Osteoblast (primary cell): ENCODE results near the gene PRPH. TPM values are rescaled to one million over a fixed set of nuclear protein-coding genes. Genes with fewer than 3 reads are reported as not detected.

Source experiments
- DNase-seq: peaks from one replicate; pipeline ENCODE4 v3.0.0; 2011; ENCODE audit warnings: low spot score, mixed read lengths; ENCODE audit not compliant: insufficient read length; ENCODE audit errors: missing footprints
- H2AFZ ChIP-seq: 2 replicates; pipeline ENCODE4 v1.6.0; 2011; ENCODE audit warnings: mild to moderate bottlenecking, low read length
- H3K27ac ChIP-seq: 2 replicates; pipeline ENCODE4 v1.5.1; 2011; ENCODE audit warnings: mild to moderate bottlenecking, low read depth, low read length, moderate library complexity
- H3K27me3 ChIP-seq: 2 replicates; pipeline ENCODE4 v1.6.0; 2012; ENCODE audit warnings: mild to moderate bottlenecking, control low read depth, inconsistent platforms, low read length, moderate library complexity; ENCODE audit not compliant: insufficient read depth
- H3K36me3 ChIP-seq: 2 replicates; pipeline ENCODE4 v1.5.1; 2011; ENCODE audit warnings: mild to moderate bottlenecking, low read length, control low read depth, moderate library complexity; ENCODE audit not compliant: insufficient read depth
- H3K4me1 ChIP-seq: 2 replicates; pipeline ENCODE4 v1.5.1; 2011; ENCODE audit warnings: mild to moderate bottlenecking, low read length, control low read depth, moderate library complexity; ENCODE audit not compliant: insufficient read depth
- H3K4me2 ChIP-seq: 2 replicates; pipeline ENCODE4 v1.6.0; 2011; ENCODE audit warnings: mild to moderate bottlenecking, low read length; ENCODE audit not compliant: insufficient read depth
- H3K4me3 ChIP-seq: fragments of 200-600 bp; sonication (generic); 3 replicates; pipeline ENCODE4 v1.5.1; 2012; ENCODE audit warnings: mild to moderate bottlenecking, low read length, inconsistent platforms; ENCODE audit not compliant: insufficient read depth
- H3K79me2 ChIP-seq: 2 replicates; pipeline ENCODE4 v1.6.0; 2012; ENCODE audit warnings: mild to moderate bottlenecking, low read length, control low read depth, inconsistent platforms; ENCODE audit not compliant: insufficient read depth
- H3K9me3 ChIP-seq: 2 replicates; pipeline ENCODE4 v1.5.1; 2011; ENCODE audit warnings: low read depth, low read length, control low read depth
- H4K20me1 ChIP-seq: 2 replicates; pipeline ENCODE4 v1.6.0; 2012; ENCODE audit warnings: mild to moderate bottlenecking, low read length, control low read depth; ENCODE audit not compliant: insufficient read depth
- CTCF ChIP-seq: IDR thresholded peaks from 2 replicates; pipeline ENCODE4 v1.5.1; 2011; ENCODE audit warnings: mild to moderate bottlenecking, low read depth, low read length, moderate library complexity; ENCODE audit errors: extremely low read depth
- total RNA-seq: library from RNA; depleted of rRNA; stranded (reverse); fragments of >200 nt; gene quantifications from 2 replicates; pipeline ENCODE4 v1.2.3, GENCODE V29; 2012

Gene PRPH
- total RNA-seq, 1 donor: under 0.01 TPM

GRCh38 chr12:49347311-49348193 lies 52.6 kb downstream of the PRPH start:
- peak overlapping the region; percentile 86 for H2AFZ ChIP-seq
- no peak overlapping the region for H3K27ac ChIP-seq
- H3K9me3 ChIP-seq: no peaks in the 10 kb centered on the region
- peaks cover 32% of the 10 kb centered on the region for H3K4me1 ChIP-seq
- peak; percentile 100 for DNase-seq
- peak overlapping the region; percentile 67 for H3K4me3 ChIP-seq
- H3K36me3 ChIP-seq: no peaks in the 10 kb centered on the region
- peak; percentile 86 for TF ChIP-seq CTCF
- H4K20me1 ChIP-seq: no peaks in the 10 kb centered on the region
- no peaks in the 10 kb centered on the region for H3K79me2 ChIP-seq
- H3K4me2 ChIP-seq: peak overlapping the region; percentile 89
- H3K27me3 ChIP-seq: peaks cover 38% of the 10 kb centered on the region

Other genes with a start within 250 kb of the PRPH start
- gene KMT2D, start 234.4 kb upstream of the PRPH start, total RNA-seq: 24.6 and 28.6 TPM in 2 replicates
- 0.72 and 0.88 TPM in 2 replicates for gene RHEBL1, start 225.2 kb upstream of the PRPH start, total RNA-seq
- under 0.01 TPM in 1 of 2 replicates, not detected in the other for gene DHH, start 200.3 kb upstream of the PRPH start, total RNA-seq
- gene LMBR1L, start 184.3 kb upstream of the PRPH start, total RNA-seq: 57.2 and 60.4 TPM in 2 replicates
- gene TUBA1B, start 163.8 kb upstream of the PRPH start, total RNA-seq: 578 and 616 TPM in 2 replicates
- 478 and 491 TPM in 2 replicates for gene TUBA1A, start 106.1 kb upstream of the PRPH start, total RNA-seq
- gene TUBA1C, start 30.1 kb upstream of the PRPH start, total RNA-seq: 307 and 321 TPM in 2 replicates
- gene TROAP, start 28.1 kb downstream of the PRPH start, total RNA-seq: 2.5 and 3.5 TPM in 2 replicates
- gene C1QL4, start 42.0 kb downstream of the PRPH start, total RNA-seq: 0.36 TPM in 1 of 2 replicates, not detected in the other
- gene DNAJC22, start 51.7 kb downstream of the PRPH start, total RNA-seq: 0.29 and 1.1 TPM in 2 replicates
- 23.3 and 25.7 TPM in 2 replicates for gene SPATS2, start 72.3 kb downstream of the PRPH start, total RNA-seq
- gene KCNH3, start 243.9 kb downstream of the PRPH start, total RNA-seq: not detected in 2 replicates